ENCODE results near the gene PECR. TPM values are rescaled to one million over a fixed set of nuclear protein-coding genes. Genes with fewer than 3 reads are reported as not detected.

The PECR gene
- total RNA-seq, 4 donors from 2014 or later, result 44.6 to 85.6 (median 54.3) TPM

DNA sequence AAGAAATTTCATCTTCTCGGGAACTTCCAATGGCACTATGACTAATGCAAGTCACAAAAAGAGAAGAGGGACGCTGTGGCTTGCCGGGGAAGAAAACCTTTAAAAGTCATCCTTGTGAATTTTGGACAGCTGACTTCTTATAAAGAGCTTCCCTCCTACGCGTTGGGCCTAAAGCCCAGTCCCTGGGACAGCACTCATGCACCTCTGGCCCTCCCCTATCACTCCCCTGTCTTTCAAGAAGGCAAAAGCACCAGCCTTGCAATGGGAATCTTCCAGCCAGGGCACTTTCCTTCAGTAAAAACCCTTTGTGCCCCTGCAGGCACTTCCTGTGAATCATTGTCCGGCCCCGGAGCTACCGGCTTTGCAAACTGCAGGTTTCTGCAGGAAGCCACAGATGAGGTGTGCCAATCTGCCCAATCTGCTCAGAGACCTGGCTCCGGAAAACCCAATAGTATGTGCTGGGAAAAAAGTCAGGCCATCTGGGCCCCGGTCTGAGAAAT is 75.4 kb downstream of the PECR start:
- no peaks in the 10 kb centered on the region for H3K36me3 ChIP-seq
- H3K27ac ChIP-seq, result no peak overlapping the region
- H3K27me3 ChIP-seq, result no peaks in the 10 kb centered on the region
- H3K4me3 ChIP-seq, result no peak overlapping the region
- no peaks in the 10 kb centered on the region for H3K4me1 ChIP-seq
- peak in 1 of 3 donors; percentile 38 for DNase-seq
- TF ChIP-seq, protein P1, sequence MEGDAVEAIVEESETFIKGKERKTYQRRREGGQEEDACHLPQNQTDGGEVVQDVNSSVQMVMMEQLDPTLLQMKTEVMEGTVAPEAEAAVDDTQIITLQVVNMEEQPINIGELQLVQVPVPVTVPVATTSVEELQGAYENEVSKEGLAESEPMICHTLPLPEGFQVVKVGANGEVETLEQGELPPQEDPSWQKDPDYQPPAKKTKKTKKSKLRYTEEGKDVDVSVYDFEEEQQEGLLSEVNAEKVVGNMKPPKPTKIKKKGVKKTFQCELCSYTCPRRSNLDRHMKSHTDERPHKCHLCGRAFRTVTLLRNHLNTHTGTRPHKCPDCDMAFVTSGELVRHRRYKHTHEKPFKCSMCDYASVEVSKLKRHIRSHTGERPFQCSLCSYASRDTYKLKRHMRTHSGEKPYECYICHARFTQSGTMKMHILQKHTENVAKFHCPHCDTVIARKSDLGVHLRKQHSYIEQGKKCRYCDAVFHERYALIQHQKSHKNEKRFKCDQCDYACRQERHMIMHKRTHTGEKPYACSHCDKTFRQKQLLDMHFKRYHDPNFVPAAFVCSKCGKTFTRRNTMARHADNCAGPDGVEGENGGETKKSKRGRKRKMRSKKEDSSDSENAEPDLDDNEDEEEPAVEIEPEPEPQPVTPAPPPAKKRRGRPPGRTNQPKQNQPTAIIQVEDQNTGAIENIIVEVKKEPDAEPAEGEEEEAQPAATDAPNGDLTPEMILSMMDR (IDR thresholded peaks at IDR 0.05), result no peak
- no peak for TF ChIP-seq POLR2A (IDR thresholded peaks at IDR 0.05)
- H3K9me3 ChIP-seq, result no peaks in the 10 kb centered on the region

DNA sequence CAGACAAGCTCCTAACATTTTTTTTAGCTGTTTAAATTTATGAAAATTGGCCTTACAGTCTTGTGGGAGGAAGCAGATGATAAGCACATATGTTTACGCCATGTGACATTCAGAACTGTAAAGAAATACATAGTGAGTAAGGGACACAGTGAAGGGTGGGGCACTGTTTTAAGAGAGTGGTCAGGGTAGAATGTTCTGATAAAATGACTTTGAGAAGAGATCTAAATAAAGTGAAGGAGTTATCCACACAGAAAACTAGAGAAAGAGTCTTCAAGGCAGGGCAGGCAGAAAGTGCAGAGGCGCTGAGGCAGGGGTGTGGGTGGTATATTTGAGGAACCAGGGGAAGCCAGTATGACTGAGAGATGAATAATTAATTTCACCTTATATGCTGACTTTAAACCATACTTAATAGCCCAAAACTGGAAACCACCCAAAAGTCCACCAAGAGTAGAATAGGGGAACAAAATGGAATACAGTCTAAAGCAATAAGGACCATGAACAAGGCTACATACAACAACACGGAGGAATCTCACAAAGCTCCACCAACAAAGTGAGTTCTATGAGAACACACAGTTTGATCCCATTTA is 76.8 kb downstream of the PECR start:
- Histone ChIP-seq H3K36me3 (no peaks in the 10 kb centered on the region), H3K4me3 (no peak overlapping the region), H3K4me1 (no peaks in the 10 kb centered on the region), H3K27ac (no peak overlapping the region), H3K9me3 (no peaks in the 10 kb centered on the region), H3K27me3 (no peaks in the 10 kb centered on the region)
- DNase-seq, result no peak
- TF ChIP-seq, protein P1 (IDR thresholded peaks at IDR 0.05), result no peak
- TF ChIP-seq POLR2A (IDR thresholded peaks at IDR 0.05), result no peak

- DNase-seq, result no peak
- Histone ChIP-seq H3K27me3 (no peaks in the 10 kb centered on the region), H3K36me3 (no peaks in the 10 kb centered on the region), H3K9me3 (no peaks in the 10 kb centered on the region), H3K4me1 (no peaks in the 10 kb centered on the region), H3K4me3 (no peak overlapping the region), H3K27ac (no peak overlapping the region)
- TF ChIP-seq, protein P1 (IDR thresholded peaks at IDR 0.05), result no peak
- no peak for TF ChIP-seq POLR2A (IDR thresholded peaks at IDR 0.05)
Measured at GRCh38 chr2:216003876-216004696, 77.5 kb downstream of the PECR start.

- no peaks in the 10 kb centered on the region for H3K27me3 ChIP-seq
- TF ChIP-seq, protein P1 (IDR thresholded peaks at IDR 0.05), result no peak
- no peak for TF ChIP-seq POLR2A (IDR thresholded peaks at IDR 0.05)
- no peaks in the 10 kb centered on the region for H3K4me1 ChIP-seq
- H3K9me3 ChIP-seq, result no peaks in the 10 kb centered on the region
- H3K4me3 ChIP-seq, result no peak overlapping the region
- DNase-seq, result no peak
- no peaks in the 10 kb centered on the region for H3K36me3 ChIP-seq
- H3K27ac ChIP-seq, result no peak overlapping the region
Measured at GRCh38 chr2:216002693-216003092, 78.9 kb downstream of the PECR start.

- DNase-seq, result no peak
- Histone ChIP-seq H3K36me3 (no peaks in the 10 kb centered on the region), H3K4me3 (no peak overlapping the region), H3K27me3 (no peaks in the 10 kb centered on the region), H3K27ac (no peak overlapping the region), H3K4me1 (no peaks in the 10 kb centered on the region), H3K9me3 (no peaks in the 10 kb centered on the region)
- no peak for TF ChIP-seq POLR2A (IDR thresholded peaks at IDR 0.05)
- TF ChIP-seq, protein P1 (IDR thresholded peaks at IDR 0.05), result no peak
Measured at GRCh38 chr2:216002101-216002678, 79.4 kb downstream of the PECR start.

All from Peyer's patch (tissue), 4 donors.